CD14-positive monocyte (primary cell): ENCODE results near the gene SHROOM3. TPM values are rescaled to one million over a fixed set of nuclear protein-coding genes. Genes with fewer than 3 reads are reported as not detected.

ENCODE experiments used
- DNase-seq, 3 donors: peaks; one replicate each; pipeline ENCODE4 v3.0.0-alpha.2; 2011 to 2022
- H2AFZ ChIP-seq: 2 replicates; pipeline ENCODE4 v1.6.0; 2012; ENCODE audit warnings: mild to moderate bottlenecking, low read depth, low read length, inconsistent platforms; ENCODE audit not compliant: insufficient read depth, poor library complexity, severe bottlenecking
- H3K27ac ChIP-seq, 2 donors: 1 replicate in 1 of 2; 2 replicates in 1 of 2; pipeline ENCODE4 v1.5.1; 2012 to 2013; ENCODE audit warnings: low read length in 2 of 2, control low read depth in 1 of 2, inconsistent platforms in 1 of 2, low read depth in 1 of 2, mild to moderate bottlenecking in 1 of 2
- H3K27me3 ChIP-seq, 2 donors: one replicate each; pipeline versions ENCODE4 v1.6.0 to v1.6.1; 2011 to 2013; ENCODE audit warnings: low read length in 2 of 2; ENCODE audit not compliant: control insufficient read depth in 2 of 2, insufficient read depth in 2 of 2
- H3K36me3 ChIP-seq, 2 donors: replicated peaks in 1 of 2; 1 replicate in 1 of 2; 2 replicates in 1 of 2; pipeline versions ENCODE4 v1.5.1 to v1.6.1; 2012 to 2013; ENCODE audit warnings: low read length in 2 of 2, control low read depth in 1 of 2, inconsistent platforms in 1 of 2, mild to moderate bottlenecking in 1 of 2; ENCODE audit not compliant: insufficient read depth in 2 of 2, control insufficient read depth in 1 of 2
- H3K4me1 ChIP-seq, 2 donors: 1 replicate in 1 of 2; 2 replicates in 1 of 2; pipeline versions ENCODE4 v1.5.1 to v1.6.1; 2012 to 2013; ENCODE audit warnings: low read length in 2 of 2, control low read depth in 1 of 2, inconsistent platforms in 1 of 2, mild to moderate bottlenecking in 1 of 2, moderate library complexity in 1 of 2; ENCODE audit not compliant: insufficient read depth in 2 of 2, control insufficient read depth in 1 of 2
- H3K4me2 ChIP-seq: replicated peaks from 2 replicates; pipeline ENCODE3; 2012; ENCODE audit warnings: low read length, moderate library complexity, mild to moderate bottlenecking; ENCODE audit not compliant: poor library complexity, severe bottlenecking; ENCODE audit errors: extremely low read depth
- H3K4me3 ChIP-seq, 3 experiments: fragments of 200-600 bp in 1 of 3; sonication (generic) in 1 of 3; replicated peaks in 1 of 3; 1 replicate in 2 of 3; 2 replicates in 1 of 3; pipeline ENCODE4 v1.5.1; 2011 to 2013; ENCODE audit warnings: low read length in 3 of 3, mild to moderate bottlenecking in 3 of 3, control low read depth in 2 of 3, low read depth in 2 of 3, inconsistent platforms in 1 of 3, moderate library complexity in 1 of 3
- H3K79me2 ChIP-seq: 2 replicates; pipeline ENCODE4 v1.6.0; 2012; ENCODE audit warnings: mild to moderate bottlenecking, control low read depth, inconsistent platforms, low read length, moderate library complexity; ENCODE audit not compliant: insufficient read depth
- H3K9ac ChIP-seq: 2 replicates; pipeline ENCODE4 v1.6.0; 2017; ENCODE audit warnings: low read length, mild to moderate bottlenecking; ENCODE audit not compliant: insufficient read depth, poor library complexity, severe bottlenecking
- H3K9me3 ChIP-seq, 2 donors: replicated peaks in 1 of 2; 1 replicate in 1 of 2; 2 replicates in 1 of 2; pipeline versions ENCODE4 v1.5.1 to v1.6.1; 2012 to 2013; ENCODE audit warnings: low read length in 2 of 2, control low read depth in 1 of 2; ENCODE audit not compliant: control insufficient read depth in 1 of 2, insufficient read depth in 1 of 2
- H4K20me1 ChIP-seq: 2 replicates; pipeline ENCODE4 v1.6.0; 2012; ENCODE audit warnings: mild to moderate bottlenecking, low read length, control low read depth, moderate library complexity; ENCODE audit not compliant: insufficient read depth
- H3K27ac Mint-ChIP-seq, 7 donors: one replicate each; pipeline ENCODE4 v1.8.0; 2020; ENCODE audit warnings: mild to moderate bottlenecking in 7 of 7, mixed read lengths in 7 of 7, moderate library complexity in 6 of 7, inconsistent platforms in 2 of 7
- H3K27me3 Mint-ChIP-seq, 3 donors: one replicate each; pipeline ENCODE4 v1.8.0; 2021 to 2022; ENCODE audit warnings: low read depth in 3 of 3, mild to moderate bottlenecking in 3 of 3, mixed read lengths in 3 of 3, moderate library complexity in 3 of 3, inconsistent platforms in 1 of 3
- H3K36me3 Mint-ChIP-seq, 2 donors: one replicate each; pipeline ENCODE4 v1.8.0; 2020; ENCODE audit warnings: mixed read lengths in 2 of 2, inconsistent platforms in 1 of 2, mild to moderate bottlenecking in 1 of 2
- H3K4me1 Mint-ChIP-seq: one replicate; pipeline ENCODE4 v1.8.0; 2020; ENCODE audit warnings: mild to moderate bottlenecking, mixed read lengths
- H3K4me3 Mint-ChIP-seq, 2 donors: one replicate each; pipeline ENCODE4 v1.8.0; 2020; ENCODE audit warnings: mild to moderate bottlenecking in 2 of 2, mixed read lengths in 2 of 2, moderate library complexity in 1 of 2
- H3K9me3 Mint-ChIP-seq, 7 donors: one replicate each; pipeline ENCODE4 v1.8.0; 2020 to 2022; ENCODE audit warnings: mixed read lengths in 7 of 7, mild to moderate bottlenecking in 6 of 7, moderate library complexity in 6 of 7, inconsistent platforms in 2 of 7
- CTCF ChIP-seq: fragments of 200-600 bp; IDR thresholded peaks from one replicate; pipeline ENCODE4 v1.8.0; 2022; ENCODE audit warnings: antibody characterized with exemption, mild to moderate bottlenecking
- WGBS: methylation state at CpG from one replicate; pipeline ENCODE4 v1.1.5; 2013; ENCODE audit warnings: missing lambda C conversion rate; ENCODE audit not compliant: insufficient coverage; 5-methylcytosine and 5-hydroxymethylcytosine counted together
- intact Hi-C, 2 donors: fragments of 100-400 bp; cut with micrococcal nuclease; formaldehyde crosslinking; loops; one replicate each; pipeline versions ENCODE4 v1.15.0 to v1.15.1; 2023
- polyA plus RNA-seq, 3 donors: library from polyadenylated mRNA; depleted of rRNA in 1 of 3; unstranded in 2 of 3; stranded (reverse) in 1 of 3; fragments of 300-500 nt in 2 of 3; fragments of >200 nt in 1 of 3; fragmentation: Illumina TruSeq in 2 of 3; gene quantifications; 1 replicate in 2 of 3; 2 replicates in 1 of 3; pipeline ENCODE4 v1.2.3, GENCODE V29; 2012 to 2021

Gene SHROOM3
- polyA plus RNA-seq, 3 donors, result not detected

GRCh38 chr4:76401654-76402053 lies 33.4 kb upstream of the SHROOM3 start:
- no peaks in the 10 kb centered on the region for H3K27me3 ChIP-seq
- peaks cover 0 to 5% (median 0%) of the 10 kb centered on the region in 7 donors for H3K9me3 Mint-ChIP-seq
- no peak for TF ChIP-seq CTCF
- H3K4me3 ChIP-seq, result no peak overlapping the region
- no peaks in the 10 kb centered on the region for H3K36me3 ChIP-seq
- H3K9me3 ChIP-seq, result no peaks in the 10 kb centered on the region
- H3K27ac ChIP-seq, result no peak overlapping the region
- H3K4me3 Mint-ChIP-seq, result no peak overlapping the region
- H3K36me3 Mint-ChIP-seq, result peaks cover 0 to 3% of the 10 kb centered on the region in 2 donors
- no peaks in the 10 kb centered on the region for H3K4me1 ChIP-seq
- 85% methylated on average over 2 of the region's 3 CpGs for WGBS
- H2AFZ ChIP-seq, result no peak overlapping the region
- H4K20me1 ChIP-seq, result no peaks in the 10 kb centered on the region
- H3K27ac Mint-ChIP-seq, result peak overlapping the region in 1 of 7 donors; percentile 0
- peaks cover 5 to 7% (median 6%) of the 10 kb centered on the region in 3 donors for H3K27me3 Mint-ChIP-seq
- no peak for DNase-seq
- no peak overlapping the region for H3K4me2 ChIP-seq
- no peaks in the 10 kb centered on the region for H3K79me2 ChIP-seq
- H3K4me1 Mint-ChIP-seq, result no peaks in the 10 kb centered on the region
- H3K9ac ChIP-seq, result no peak overlapping the region
- intact Hi-C loops, result no loop called here

GRCh38 chr4:76406081-76406480 lies 28.9 kb upstream of the SHROOM3 start:
- H3K27me3 Mint-ChIP-seq, result peaks cover 6 to 12% (median 8%) of the 10 kb centered on the region in 3 donors
- no peaks in the 10 kb centered on the region for H3K4me1 Mint-ChIP-seq
- Histone ChIP-seq H3K9ac (no peak overlapping the region), H3K4me2 (no peak overlapping the region), H3K36me3 (no peaks in the 10 kb centered on the region), H2AFZ (no peak overlapping the region), H3K79me2 (no peaks in the 10 kb centered on the region), H3K9me3 (no peaks in the 10 kb centered on the region), H3K27me3 (no peaks in the 10 kb centered on the region), H3K4me3 (no peak overlapping the region), H4K20me1 (no peaks in the 10 kb centered on the region), H3K4me1 (no peaks in the 10 kb centered on the region), H3K27ac (no peak overlapping the region)
- TF ChIP-seq CTCF, result no peak
- intact Hi-C loops, result no loop called here
- no peak for DNase-seq
- no peak overlapping the region for H3K27ac Mint-ChIP-seq
- peaks cover 0 to 3% (median 0%) of the 10 kb centered on the region in 7 donors for H3K9me3 Mint-ChIP-seq
- no peak overlapping the region for H3K4me3 Mint-ChIP-seq
- H3K36me3 Mint-ChIP-seq, result no peaks in the 10 kb centered on the region
- 100% methylated on average over 1 of the region's 5 CpGs for WGBS
